Liver (tissue), 9 donors: ENCODE data around the gene ANO4. TPM values are rescaled to one million over a fixed set of nuclear protein-coding genes. Genes with fewer than 3 reads are reported as not detected.

ENCODE experiments used
- DNase-seq: peaks from one replicate; pipeline ENCODE4 v3.0.0-alpha.2; 2017; ENCODE audit warnings: low spot score
- H3K27ac ChIP-seq, 2 donors: one replicate each; pipeline ENCODE4 v1.7.0; 2013; ENCODE audit warnings: inconsistent platforms in 2 of 2, low read length in 2 of 2, control low read depth in 1 of 2, low read depth in 1 of 2, mild to moderate bottlenecking in 1 of 2
- H3K27me3 ChIP-seq, 4 donors: one replicate each; pipeline versions ENCODE4 v1.6.1 to v1.7.0; 2013; ENCODE audit warnings: low read length in 3 of 4, inconsistent platforms in 1 of 4, mild to moderate bottlenecking in 1 of 4, moderate library complexity in 1 of 4; ENCODE audit not compliant: control insufficient read depth in 4 of 4, insufficient read depth in 4 of 4
- H3K36me3 ChIP-seq, 4 donors: one replicate each; pipeline versions ENCODE4 v1.6.1 to v1.7.0; 2013; ENCODE audit warnings: low read length in 3 of 4, mild to moderate bottlenecking in 3 of 4, low read depth in 1 of 4, moderate library complexity in 1 of 4; ENCODE audit not compliant: control insufficient read depth in 4 of 4, insufficient read depth in 3 of 4
- H3K4me1 ChIP-seq, 4 donors: one replicate each; pipeline versions ENCODE4 v1.6.1 to v1.7.0; 2013; ENCODE audit warnings: low read length in 3 of 4, mild to moderate bottlenecking in 3 of 4, moderate library complexity in 1 of 4; ENCODE audit not compliant: control insufficient read depth in 4 of 4, insufficient read depth in 4 of 4
- H3K4me3 ChIP-seq, 3 donors: one replicate each; pipeline versions ENCODE4 v1.6.1 to v1.7.0; 2013; ENCODE audit warnings: low read length in 3 of 3, control low read depth in 1 of 3, low read depth in 1 of 3, mild to moderate bottlenecking in 1 of 3
- H3K9ac ChIP-seq, 2 donors: one replicate each; pipeline ENCODE4 v1.7.0; 2013; ENCODE audit warnings: low read length in 2 of 2, mild to moderate bottlenecking in 2 of 2, moderate library complexity in 2 of 2, control low read depth in 1 of 2, low read depth in 1 of 2
- H3K9me3 ChIP-seq, 4 donors: one replicate each; pipeline versions ENCODE4 v1.6.1 to v1.7.0; 2013; ENCODE audit warnings: low read length in 3 of 4; ENCODE audit not compliant: control insufficient read depth in 4 of 4
- ATF3 ChIP-seq: IDR thresholded peaks from 2 replicates; pipeline ENCODE4 v1.6.1; 2016; ENCODE audit warnings: antibody characterized with exemption
- CTCF ChIP-seq: fragments of 150-350 bp; IDR thresholded peaks from 2 replicates; pipeline ENCODE4 v1.5.1; 2017; ENCODE audit warnings: improper control_type of control experiment, low read depth, low read length; ENCODE audit not compliant: missing input control
- EGR1 ChIP-seq, 2 donors: IDR thresholded peaks; 2 replicates each; pipeline ENCODE4 v1.6.1; 2016 to 2018; ENCODE audit warnings: antibody characterized with exemption in 2 of 2, low read depth in 2 of 2
- FOXA1 ChIP-seq: IDR thresholded peaks from 2 replicates; pipeline ENCODE4 v1.6.1; 2016; ENCODE audit warnings: antibody characterized with exemption
- FOXA2 ChIP-seq: IDR thresholded peaks from 2 replicates; pipeline ENCODE4 v1.6.1; 2016; ENCODE audit warnings: antibody characterized with exemption
- GABPA ChIP-seq, 2 donors: IDR thresholded peaks in 1 of 2; conservative IDR thresholded peaks in 1 of 2; 2 replicates each; pipeline ENCODE4 v1.6.1; 2016; ENCODE audit warnings: antibody characterized with exemption in 2 of 2, mild to moderate bottlenecking in 1 of 2, moderate library complexity in 1 of 2
- HNF4A ChIP-seq, 2 donors: conservative IDR thresholded peaks; 2 replicates each; pipeline ENCODE4 v1.6.1; 2016; ENCODE audit warnings: antibody characterized with exemption in 2 of 2, mild to moderate bottlenecking in 2 of 2
- HNF4G ChIP-seq: IDR thresholded peaks from 2 replicates; pipeline ENCODE4 v1.6.1; 2016; ENCODE audit warnings: antibody characterized with exemption
- JUND ChIP-seq, 2 donors: IDR thresholded peaks; 2 replicates each; pipeline ENCODE4 v1.6.1; 2016; ENCODE audit warnings: antibody characterized with exemption in 2 of 2
- MAX ChIP-seq: IDR thresholded peaks from 2 replicates; pipeline ENCODE4 v1.6.1; 2016; ENCODE audit warnings: antibody characterized with exemption
- NR2F2 ChIP-seq: IDR thresholded peaks from 2 replicates; pipeline ENCODE4 v1.6.1; 2016; ENCODE audit warnings: antibody characterized with exemption
- RAD21 ChIP-seq, 2 donors: IDR thresholded peaks; 2 replicates each; pipeline ENCODE4 v1.6.1; 2016; ENCODE audit warnings: antibody characterized with exemption in 2 of 2, mild to moderate bottlenecking in 2 of 2
- REST ChIP-seq: IDR thresholded peaks from 2 replicates; pipeline ENCODE4 v1.6.1; 2016; ENCODE audit warnings: antibody characterized with exemption, mild to moderate bottlenecking
- RXRA ChIP-seq, 2 donors: IDR thresholded peaks; 2 replicates each; pipeline ENCODE4 v1.6.1; 2017 to 2018; ENCODE audit warnings: antibody characterized with exemption in 2 of 2, mild to moderate bottlenecking in 1 of 2
- SP1 ChIP-seq: IDR thresholded peaks from 2 replicates; pipeline ENCODE4 v1.6.1; 2018; ENCODE audit warnings: antibody characterized with exemption, mild to moderate bottlenecking
- TAF1 ChIP-seq: conservative IDR thresholded peaks from 2 replicates; pipeline ENCODE4 v1.6.1; 2016; ENCODE audit warnings: antibody characterized with exemption, mild to moderate bottlenecking
- YY1 ChIP-seq: IDR thresholded peaks from 2 replicates; pipeline ENCODE4 v1.6.1; 2016; ENCODE audit warnings: antibody characterized with exemption, mild to moderate bottlenecking
- ZBTB33 ChIP-seq: IDR thresholded peaks from 2 replicates; pipeline ENCODE4 v1.6.1; 2016; ENCODE audit warnings: antibody characterized with exemption
- WGBS: extraction: QIAGEN DNeasy Blood & Tissue Kit; methylation state at CpG from one replicate; pipeline ENCODE4 v1.1.7; 2013; 5-methylcytosine and 5-hydroxymethylcytosine counted together
- polyA plus RNA-seq, 2 donors: library from polyadenylated mRNA; stranded (reverse) in 1 of 2; unstranded in 1 of 2; fragments of 200-250 nt in 1 of 2; fragments of >200 nt in 1 of 2; fragmentation: Nextera tagmentation in 1 of 2; extraction: Ambion mirVana in 1 of 2; gene quantifications; one replicate each; pipeline versions ENCODE4 v1.2.1 to v1.2.3, GENCODE V29; 2013 to 2015
- total RNA-seq, 2 donors: library from RNA; depleted of rRNA; stranded (reverse); fragments of >200 nt; gene quantifications; one replicate each; pipeline ENCODE4 v1.2.3, GENCODE V29; 2014
- donor health status: healthy.
- donor health status: healthy.
- donor health status: healthy.
- donor health status: healthy.
- donor health status: healthy.

The ANO4 gene
- total and polyA plus RNA-seq, 4 donors: 0.08 to 2.2 (median 0.17) TPM; not detected in 1

- Histone ChIP-seq H3K9me3 (peaks cover 0 to 6% (median 1%) of the 10 kb centered on the region in 4 donors), H3K4me1 (no peaks in the 10 kb centered on the region), H3K9ac (no peak overlapping the region), H3K4me3 (no peak overlapping the region), H3K27me3 (peaks cover 0 to 5% (median 0%) of the 10 kb centered on the region in 4 donors), H3K36me3 (no peaks in the 10 kb centered on the region), H3K27ac (no peak overlapping the region)
- DNase-seq: no peak
- TF ChIP-seq REST (no peak), NR2F2 (no peak), HNF4A (conservative IDR thresholded peaks at IDR 0.05) (no peak), TAF1 (no peak), GABPA (IDR thresholded peaks at IDR 0.05 in 1 of 2, conservative IDR thresholded peaks at IDR 0.05 in 1 of 2) (no peak), EGR1 (IDR thresholded peaks at IDR 0.05; ENCODE audit: low read depth in 2 of 2) (no peak), FOXA1 (no peak), JUND (IDR thresholded peaks at IDR 0.05) (no peak), HNF4G (no peak), ZBTB33 (no peak), YY1 (no peak), ATF3 (no peak), MAX (no peak), FOXA2 (no peak), CTCF (no peak), SP1 (no peak), RXRA (IDR thresholded peaks at IDR 0.05) (no peak), RAD21 (IDR thresholded peaks at IDR 0.05) (no peak)
- 75% methylated on average over 6 of the region's 6 CpGs for WGBS
Observed at GRCh38 chr12:101078536-101079285, 284.1 kb downstream of the ANO4 start.
